Keratinocyte (primary cell): Measurements from ENCODE around the gene ARHGEF16. TPM values are rescaled to one million over a fixed set of nuclear protein-coding genes. Genes with fewer than 3 reads are reported as not detected.

Source experiments
- DNase-seq: peaks from one replicate; pipeline ENCODE4 v3.0.0-alpha.2; 2011; ENCODE audit warnings: low read depth, missing footprints, low spot score
- FAIRE-seq: peaks from 2 replicates; lab custom pipeline; 2011; peaks lifted over from hg19 to GRCh38; lab: Jason Lieb, UNC
- H2AFZ ChIP-seq: 2 replicates; pipeline ENCODE4 v1.6.0; 2012; ENCODE audit warnings: low read length, control low read depth, inconsistent platforms; ENCODE audit not compliant: control insufficient read depth
- H3K27ac ChIP-seq: 2 replicates; pipeline ENCODE4 v1.5.1; 2011; ENCODE audit warnings: low read length; ENCODE audit not compliant: control insufficient read depth, insufficient read depth
- H3K27me3 ChIP-seq: 3 replicates; pipeline ENCODE4 v1.6.0; 2011; ENCODE audit warnings: low read length; ENCODE audit not compliant: control insufficient read depth, insufficient read depth; ENCODE audit errors: extremely low read depth
- H3K36me3 ChIP-seq, 2 experiments: 2 replicates in 1 of 2; 3 replicates in 1 of 2; pipeline ENCODE4 v1.5.1; 2011; ENCODE audit warnings: low read length in 2 of 2, mild to moderate bottlenecking in 1 of 2; ENCODE audit not compliant: control insufficient read depth in 2 of 2, insufficient read depth in 2 of 2; ENCODE audit errors: extremely low read depth in 1 of 2
- H3K4me1 ChIP-seq: 3 replicates; pipeline ENCODE4 v1.5.1; 2011; ENCODE audit warnings: low read length; ENCODE audit not compliant: control insufficient read depth, insufficient read depth; ENCODE audit errors: extremely low read depth
- H3K4me2 ChIP-seq: 3 replicates; pipeline ENCODE4 v1.6.0; 2011; ENCODE audit warnings: low read depth, low read length; ENCODE audit not compliant: control insufficient read depth, insufficient read depth; ENCODE audit errors: extremely low read depth
- H3K4me3 ChIP-seq, 3 experiments: fragments of 200-600 bp in 1 of 3; sonication (generic) in 1 of 3; 2 replicates in 2 of 3; 3 replicates in 1 of 3; pipeline ENCODE4 v1.5.1; 2011 to 2016; ENCODE audit warnings: low read length in 3 of 3, mild to moderate bottlenecking in 3 of 3, control low read depth in 2 of 3, inconsistent platforms in 1 of 3, low read depth in 1 of 3, mixed read lengths in 1 of 3, mixed run types in 1 of 3, moderate library complexity in 1 of 3; ENCODE audit not compliant: control insufficient read depth in 2 of 3, insufficient read depth in 2 of 3; ENCODE audit errors: extremely low read depth in 1 of 3
- H3K79me2 ChIP-seq: 2 replicates; pipeline ENCODE4 v1.6.0; 2012; ENCODE audit warnings: low read length; ENCODE audit not compliant: control insufficient read depth, insufficient read depth
- H3K9ac ChIP-seq: 3 replicates; pipeline ENCODE4 v1.6.0; 2011; ENCODE audit warnings: low read length; ENCODE audit not compliant: control insufficient read depth, insufficient read depth; ENCODE audit errors: extremely low read depth
- H3K9me1 ChIP-seq: 3 replicates; pipeline ENCODE4 v1.6.0; 2011; ENCODE audit warnings: low read length; ENCODE audit not compliant: control insufficient read depth, insufficient read depth; ENCODE audit errors: extremely low read depth
- H3K9me3 ChIP-seq: 2 replicates; pipeline ENCODE4 v1.5.1; 2012; ENCODE audit warnings: low read depth, low read length; ENCODE audit not compliant: control insufficient read depth
- H4K20me1 ChIP-seq: 3 replicates; pipeline ENCODE4 v1.6.0; 2011; ENCODE audit warnings: low read length; ENCODE audit not compliant: control insufficient read depth, insufficient read depth; ENCODE audit errors: extremely low read depth
- EZH2 ChIP-seq: IDR thresholded peaks from one replicate; pipeline ENCODE4 v1.6.1; 2012; ENCODE audit warnings: inconsistent platforms, mild to moderate bottlenecking, low read length, moderate library complexity
- dilution Hi-C: fragments of 300-500 bp; cut with MboI; formaldehyde crosslinking; loops from one replicate; pipeline ENCODE4 v1.7.0; 2020; ENCODE audit warnings: low sequenced_read_pairs; ENCODE audit not compliant: extremely low pct_ligation_motif_present
- polyA plus RNA-seq, 5 experiments: library from polyadenylated mRNA; depleted of rRNA in 3 of 5; stranded (reverse) in 3 of 5; stranded (forward) in 1 of 5; unstranded in 1 of 5; fragments of >200 nt; gene quantifications; 1 replicate in 1 of 5; 2 replicates in 3 of 5; 3 replicates in 1 of 5; pipeline versions ENCODE4 v1.2.1 to v1.2.3, GENCODE V29; 2011 to 2012; ENCODE audit warnings: missing spikeins in 2 of 5, low read depth in 1 of 5, low replicate concordance in 1 of 5
- TF ChIP-seq, protein P1 (sequence below), 3 experiments: IDR thresholded peaks in 1 of 3; conservative IDR thresholded peaks in 1 of 3; optimal IDR thresholded peaks in 1 of 3; 2 replicates in 2 of 3; 3 replicates in 1 of 3; pipeline versions ENCODE3 to v1.5.1; 2011; ENCODE audit warnings: low read length in 3 of 3, mild to moderate bottlenecking in 3 of 3, moderate library complexity in 2 of 3, control low read depth in 1 of 3, inconsistent platforms in 1 of 3; ENCODE audit not compliant: insufficient read depth in 2 of 3; ENCODE audit errors: extremely low read depth in 1 of 3

The ARHGEF16 gene
- polyA plus RNA-seq, 1 donor (not counting 4 experiments of a cell fraction or from before 2014, with no cell fraction given): 6.2 TPM

GRCh38 chr1:3427711-3428704 is 26.5 kb upstream of the ARHGEF16 start:
- H4K20me1 ChIP-seq: no peaks in the 10 kb centered on the region
- no peak for DNase-seq
- no peaks in the 10 kb centered on the region for H3K27me3 ChIP-seq
- no peak overlapping the region for H2AFZ ChIP-seq
- no peaks in the 10 kb centered on the region for H3K9me3 ChIP-seq
- no peak for FAIRE-seq
- no peaks in the 10 kb centered on the region for H3K79me2 ChIP-seq
- no peak overlapping the region for H3K4me3 ChIP-seq
- H3K4me2 ChIP-seq: no peak overlapping the region
- no peaks in the 10 kb centered on the region for H3K9me1 ChIP-seq
- H3K9ac ChIP-seq: no peak overlapping the region
- dilution Hi-C loops: no loop called here
- no peak for TF ChIP-seq EZH2
- TF ChIP-seq, protein P1, sequence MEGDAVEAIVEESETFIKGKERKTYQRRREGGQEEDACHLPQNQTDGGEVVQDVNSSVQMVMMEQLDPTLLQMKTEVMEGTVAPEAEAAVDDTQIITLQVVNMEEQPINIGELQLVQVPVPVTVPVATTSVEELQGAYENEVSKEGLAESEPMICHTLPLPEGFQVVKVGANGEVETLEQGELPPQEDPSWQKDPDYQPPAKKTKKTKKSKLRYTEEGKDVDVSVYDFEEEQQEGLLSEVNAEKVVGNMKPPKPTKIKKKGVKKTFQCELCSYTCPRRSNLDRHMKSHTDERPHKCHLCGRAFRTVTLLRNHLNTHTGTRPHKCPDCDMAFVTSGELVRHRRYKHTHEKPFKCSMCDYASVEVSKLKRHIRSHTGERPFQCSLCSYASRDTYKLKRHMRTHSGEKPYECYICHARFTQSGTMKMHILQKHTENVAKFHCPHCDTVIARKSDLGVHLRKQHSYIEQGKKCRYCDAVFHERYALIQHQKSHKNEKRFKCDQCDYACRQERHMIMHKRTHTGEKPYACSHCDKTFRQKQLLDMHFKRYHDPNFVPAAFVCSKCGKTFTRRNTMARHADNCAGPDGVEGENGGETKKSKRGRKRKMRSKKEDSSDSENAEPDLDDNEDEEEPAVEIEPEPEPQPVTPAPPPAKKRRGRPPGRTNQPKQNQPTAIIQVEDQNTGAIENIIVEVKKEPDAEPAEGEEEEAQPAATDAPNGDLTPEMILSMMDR (optimal IDR thresholded peaks at IDR 0.05 in 1 of 3, IDR thresholded peaks at IDR 0.05 in 1 of 3, conservative IDR thresholded peaks at IDR 0.05 in 1 of 3; ENCODE audit: extremely low read depth in 1 of 3, insufficient read depth in 2 of 3, low read length in 3 of 3): no peak
- H3K27ac ChIP-seq: no peak overlapping the region
- H3K4me1 ChIP-seq: no peaks in the 10 kb centered on the region
- no peaks in the 10 kb centered on the region for H3K36me3 ChIP-seq

DNA sequence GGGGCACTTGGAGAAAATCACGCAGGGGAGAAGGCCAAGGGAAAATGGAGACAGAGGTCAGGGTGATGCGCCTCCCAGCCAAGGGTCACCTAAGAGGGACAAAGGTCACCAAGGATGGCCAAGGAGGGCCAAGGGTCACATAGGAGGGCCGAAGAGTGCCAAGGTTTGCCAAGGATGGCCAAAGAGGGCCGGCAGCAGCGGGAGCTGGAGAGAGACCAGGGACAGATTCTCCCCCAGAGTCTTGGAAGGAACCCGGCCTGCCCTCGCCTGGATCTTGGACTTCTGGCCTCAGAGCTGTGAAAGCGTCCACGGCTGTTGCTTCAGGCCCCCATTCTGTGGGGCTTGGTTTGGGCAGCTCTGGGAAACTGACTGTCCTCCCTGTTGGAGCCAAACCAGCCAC is 25.6 kb upstream of the ARHGEF16 start:
- Histone ChIP-seq H3K27me3 (no peaks in the 10 kb centered on the region), H4K20me1 (no peaks in the 10 kb centered on the region), H3K79me2 (no peaks in the 10 kb centered on the region), H3K9me1 (no peaks in the 10 kb centered on the region), H3K4me1 (no peaks in the 10 kb centered on the region), H3K9me3 (no peaks in the 10 kb centered on the region), H3K36me3 (no peaks in the 10 kb centered on the region), H3K4me3 (no peak overlapping the region), H3K4me2 (no peak overlapping the region), H2AFZ (no peak overlapping the region), H3K27ac (no peak overlapping the region), H3K9ac (no peak overlapping the region)
- dilution Hi-C loops: no loop called here
- FAIRE-seq (no peak), DNase-seq (no peak)
- TF ChIP-seq, protein P1 (optimal IDR thresholded peaks at IDR 0.05 in 1 of 3, IDR thresholded peaks at IDR 0.05 in 1 of 3, conservative IDR thresholded peaks at IDR 0.05 in 1 of 3; ENCODE audit: extremely low read depth in 1 of 3, insufficient read depth in 2 of 3, low read length in 3 of 3): no peak
- no peak for TF ChIP-seq EZH2
